GM21367 (cell line): Measurements from ENCODE around the gene UBE2D2.

Source experiments
- ATAC-seq: cut with Tn5 transposase; IDR thresholded peaks from one replicate; pipeline ENCODE4 v1.9.1; 2021; ENCODE audit not compliant: unreplicated experiment

Gene UBE2D2

DNA sequence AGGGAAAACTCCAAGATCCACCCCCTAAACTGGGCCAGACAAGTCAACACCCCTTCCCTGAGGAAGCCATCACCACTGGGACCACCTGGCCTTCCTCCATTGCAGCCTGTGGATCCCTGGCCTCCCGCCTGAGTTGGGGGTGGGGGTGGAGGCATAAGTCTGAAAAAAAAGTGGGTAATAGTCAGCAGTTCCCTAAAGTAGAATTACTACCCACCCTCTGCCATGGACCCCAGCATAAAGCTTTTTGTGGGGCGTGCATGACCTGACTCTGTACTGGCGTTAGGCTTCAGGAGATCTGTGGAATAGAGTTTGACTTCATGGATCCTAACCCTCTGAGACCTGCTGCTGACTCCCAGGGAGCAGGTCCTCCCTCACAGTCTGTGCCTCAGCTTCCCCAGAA is 85.0 kb downstream of the UBE2D2 start:
- no peak for ATAC-seq

DNA sequence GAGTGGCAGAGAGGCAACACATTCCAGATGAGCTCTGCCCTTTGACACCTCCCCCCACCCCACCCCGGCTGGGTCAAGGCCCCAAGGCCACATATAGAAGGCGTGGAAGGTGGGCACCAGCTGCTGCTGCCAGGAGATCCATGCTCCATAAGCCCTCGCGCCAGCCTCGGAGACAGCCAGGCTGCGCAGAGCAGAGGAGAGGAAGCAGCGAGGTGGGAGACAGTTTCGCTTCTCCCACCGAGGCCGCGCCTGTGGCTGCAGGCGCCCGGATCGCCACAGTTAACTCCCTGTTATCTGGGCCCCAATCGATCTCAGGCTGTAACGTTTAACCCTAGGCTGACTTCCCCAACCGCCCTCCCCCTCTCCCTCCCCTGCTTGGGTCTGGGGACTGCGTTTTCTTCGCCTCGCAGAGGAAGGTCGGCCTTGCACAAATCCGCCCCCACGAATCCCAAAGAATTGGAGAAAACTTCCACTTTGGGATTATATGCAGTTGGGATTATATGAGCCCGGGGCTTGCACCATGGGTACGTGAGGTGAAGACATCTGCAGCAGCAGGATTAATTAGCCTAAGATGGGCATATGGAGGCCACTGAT is 85.9 kb downstream of the UBE2D2 start:
- ATAC-seq = no peak

DNA sequence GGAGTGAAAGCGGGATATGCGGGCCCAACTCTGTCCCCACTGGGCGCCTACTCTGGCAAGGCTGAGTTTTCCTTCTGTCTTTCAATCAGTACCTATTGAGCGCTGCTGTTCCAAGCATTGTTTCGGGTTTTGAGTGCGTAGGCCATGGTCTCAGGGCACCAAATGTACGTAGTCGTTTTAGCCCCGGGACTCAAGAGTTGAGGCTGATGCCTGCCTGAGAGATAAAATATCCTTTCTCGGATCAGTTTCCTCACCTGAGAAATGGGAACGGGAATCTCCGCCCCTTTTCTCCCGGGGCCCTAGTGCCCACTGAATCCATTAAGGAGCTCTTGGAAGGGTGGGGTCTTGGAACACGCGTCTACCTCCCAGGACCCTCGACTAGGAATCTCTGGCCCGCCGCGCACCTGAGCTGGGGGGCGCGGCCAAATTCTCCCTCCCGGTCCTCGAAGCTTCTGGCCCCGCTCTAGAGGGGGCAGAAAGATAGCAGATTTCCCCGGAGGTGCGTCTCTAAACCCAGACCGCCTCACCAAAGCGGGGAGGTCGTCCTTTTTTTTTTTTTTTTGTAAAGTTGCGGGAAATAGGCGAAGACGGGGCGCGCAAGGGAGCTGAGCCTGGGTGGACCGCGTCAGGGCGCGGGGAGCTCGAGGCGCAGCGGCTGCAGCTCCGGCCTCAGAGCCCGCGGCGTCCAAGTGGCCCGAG is 86.5 kb downstream of the UBE2D2 start:
- ATAC-seq = no peak

DNA sequence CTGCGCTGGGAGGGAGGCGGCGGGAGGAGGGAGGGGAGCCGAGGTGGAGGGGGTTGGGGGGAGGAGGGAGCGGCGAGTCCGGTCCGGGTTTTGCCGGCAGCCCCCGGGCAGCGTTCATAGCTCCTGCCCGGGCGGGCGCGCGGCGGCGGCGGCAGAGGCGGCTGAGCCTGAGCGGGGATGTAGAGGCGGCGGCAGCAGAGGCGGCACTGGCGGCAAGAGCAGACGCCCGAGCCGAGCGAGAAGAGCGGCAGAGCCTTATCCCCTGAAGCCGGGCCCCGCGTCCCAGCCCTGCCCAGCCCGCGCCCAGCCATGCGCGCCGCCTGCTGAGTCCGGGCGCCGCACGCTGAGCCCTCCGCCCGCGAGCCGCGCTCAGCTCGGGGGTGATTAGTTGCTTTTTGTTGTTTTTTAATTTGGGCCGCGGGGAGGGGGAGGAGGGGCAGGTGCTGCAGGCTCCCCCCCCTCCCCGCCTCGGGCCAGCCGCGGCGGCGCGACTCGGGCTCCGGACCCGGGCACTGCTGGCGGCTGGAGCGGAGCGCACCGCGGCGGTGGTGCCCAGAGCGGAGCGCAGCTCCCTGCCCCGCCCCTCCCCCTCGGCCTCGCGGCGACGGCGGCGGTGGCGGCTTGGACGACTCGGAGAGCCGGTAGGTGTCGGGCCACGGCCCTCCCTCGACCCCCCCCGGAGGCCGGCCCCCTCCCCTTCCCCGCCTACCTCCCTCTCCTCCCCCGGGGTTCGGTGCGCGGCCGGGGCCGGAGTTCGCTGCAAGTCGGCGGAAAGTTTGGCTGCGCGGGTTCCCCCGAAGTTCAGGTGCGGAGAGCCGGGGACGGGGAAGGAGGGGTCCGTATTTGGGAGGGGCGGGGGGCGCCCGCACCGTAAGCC is 87.3 kb downstream of the UBE2D2 start, which contains the start of gene CXXC5:
Gene CXXC5, plus strand, starts transcription at position 145 of the 877 bp plus-strand sequence. CDS start 32,175 bp downstream, outside the sequence.
- no peak for ATAC-seq

DNA sequence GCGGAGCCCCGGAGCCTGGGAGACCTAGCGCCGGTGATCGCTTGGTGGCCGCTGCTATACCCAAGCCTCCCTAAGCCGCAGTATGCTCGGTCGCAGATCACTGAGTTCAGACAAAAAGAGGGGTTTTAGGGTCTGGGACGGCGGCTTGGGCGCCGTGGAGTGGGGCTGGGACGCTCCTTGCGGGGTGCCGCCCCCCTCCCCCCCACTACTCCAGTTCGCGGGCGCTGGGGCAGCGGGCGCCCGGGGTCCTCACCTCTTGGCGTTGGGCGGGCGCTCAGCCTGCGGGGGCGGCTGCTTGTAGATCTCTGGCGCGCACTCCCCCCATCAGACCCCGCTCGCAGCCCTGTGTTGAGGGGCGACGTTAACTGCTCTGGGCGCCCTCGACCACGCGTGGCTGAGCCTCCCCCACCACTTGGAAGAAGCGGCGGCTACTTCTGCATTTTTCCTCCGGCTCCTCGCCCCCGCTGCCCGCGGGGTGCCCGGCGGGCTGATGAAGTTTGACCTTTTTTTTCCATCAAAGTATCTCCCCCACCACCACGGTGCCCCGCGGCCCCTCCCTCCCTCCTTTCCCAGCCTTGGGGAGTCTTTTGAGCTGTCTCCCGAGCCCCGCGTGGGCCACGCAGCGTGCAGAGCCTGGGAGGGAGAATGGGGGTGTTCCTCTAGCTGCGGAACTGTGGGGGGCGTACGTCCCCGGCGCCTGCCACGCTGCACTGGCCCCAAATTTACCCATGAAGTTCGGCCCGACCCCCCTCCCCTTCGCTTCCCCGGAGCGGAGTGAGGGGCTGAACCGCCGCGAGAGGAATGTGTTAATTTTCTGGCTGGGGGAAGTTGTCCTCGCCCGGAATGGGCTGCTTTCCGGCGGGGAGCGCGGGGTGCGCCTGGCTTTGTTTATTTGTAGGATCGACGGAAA is 88.2 kb downstream of the UBE2D2 start:
- no peak for ATAC-seq

DNA sequence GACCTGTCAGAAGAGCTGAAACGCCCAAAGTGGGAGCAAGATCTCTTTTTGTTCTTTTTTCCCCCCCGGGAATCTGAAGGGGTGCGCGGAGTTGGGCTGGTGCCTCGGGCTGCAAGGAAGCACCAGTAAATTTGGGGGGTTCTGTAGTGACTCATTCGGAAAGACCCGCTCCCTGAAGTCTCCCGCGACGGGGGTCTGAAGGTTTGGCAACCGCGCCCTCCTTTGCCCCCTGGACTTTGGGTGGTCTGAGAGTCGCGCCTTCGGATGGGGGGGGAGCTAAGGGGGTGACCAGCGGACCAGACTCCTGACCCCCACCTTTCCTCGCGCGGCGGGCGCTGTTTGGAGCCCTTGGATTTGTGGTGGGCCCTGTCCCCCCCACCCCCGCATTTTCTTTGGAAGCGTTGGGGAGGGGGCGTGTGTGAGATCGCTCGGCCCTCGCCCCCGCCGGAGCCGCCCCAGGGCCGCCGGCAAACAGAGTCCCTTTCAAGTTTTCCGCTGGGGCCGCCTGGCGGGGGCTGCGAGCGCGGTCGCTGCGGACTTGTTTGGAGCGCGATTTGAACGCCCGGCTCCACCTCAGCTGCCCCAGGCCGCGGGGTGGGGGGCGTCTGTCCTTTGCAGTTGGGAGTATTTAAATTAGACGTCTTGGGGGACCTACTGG is 89.0 kb downstream of the UBE2D2 start:
- no peak for ATAC-seq

DNA sequence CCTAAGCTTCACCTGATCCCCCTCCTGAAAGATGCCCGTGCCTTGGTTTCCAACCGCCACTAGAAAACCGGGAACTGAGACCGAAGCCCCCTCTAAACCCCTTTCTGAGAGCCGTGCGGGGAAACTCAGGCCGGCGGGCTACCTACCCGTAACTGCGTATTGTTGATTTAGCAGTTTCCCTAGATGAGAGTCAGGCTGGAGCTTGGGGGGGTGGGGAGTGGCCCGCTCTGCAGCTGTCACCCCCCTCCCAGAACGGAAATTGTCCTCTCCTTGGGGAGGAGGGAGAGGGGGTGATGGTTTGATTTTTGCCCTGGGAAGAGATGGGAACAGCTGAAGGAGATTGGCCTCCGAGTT is 89.5 kb downstream of the UBE2D2 start:
- ATAC-seq = no peak

DNA sequence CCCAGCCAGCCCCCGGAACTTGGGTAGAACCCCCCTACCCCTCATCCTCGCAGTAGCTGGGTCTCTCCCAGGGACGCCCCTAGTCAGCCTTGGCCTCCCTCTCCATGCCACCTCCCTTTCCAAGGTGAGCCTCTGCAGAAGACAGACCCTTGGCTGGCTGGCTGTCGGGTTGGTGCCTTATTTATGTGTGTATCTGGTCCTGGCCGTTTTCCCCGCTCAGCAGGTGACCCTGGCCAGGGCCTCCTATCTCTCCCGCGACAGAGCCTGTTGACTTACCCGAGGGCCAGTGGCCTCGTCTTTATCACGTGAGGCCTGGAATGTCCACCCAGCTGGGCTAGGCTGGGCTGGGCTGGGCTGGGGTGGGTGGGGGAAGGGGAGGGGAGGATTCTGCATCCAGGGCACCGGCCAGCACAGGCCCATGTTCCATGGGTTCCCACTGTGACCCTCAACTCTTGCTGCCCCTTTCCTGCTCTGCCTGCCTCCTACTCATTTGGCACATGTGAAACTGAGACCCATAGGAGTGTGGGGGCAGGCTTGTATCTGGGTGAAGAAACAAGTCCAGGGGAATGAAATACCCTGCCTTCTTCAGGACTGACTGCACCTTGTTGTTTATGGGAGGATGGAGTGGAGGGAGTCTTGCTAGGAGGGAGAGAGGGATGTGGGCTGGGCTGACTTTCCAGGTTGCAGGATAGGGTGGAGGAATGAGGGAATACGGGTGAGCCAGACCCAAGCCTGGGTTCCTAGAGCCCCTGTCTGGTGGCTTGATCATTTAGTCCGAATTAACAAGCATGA is 90.1 kb downstream of the UBE2D2 start:
- no peak for ATAC-seq

DNA sequence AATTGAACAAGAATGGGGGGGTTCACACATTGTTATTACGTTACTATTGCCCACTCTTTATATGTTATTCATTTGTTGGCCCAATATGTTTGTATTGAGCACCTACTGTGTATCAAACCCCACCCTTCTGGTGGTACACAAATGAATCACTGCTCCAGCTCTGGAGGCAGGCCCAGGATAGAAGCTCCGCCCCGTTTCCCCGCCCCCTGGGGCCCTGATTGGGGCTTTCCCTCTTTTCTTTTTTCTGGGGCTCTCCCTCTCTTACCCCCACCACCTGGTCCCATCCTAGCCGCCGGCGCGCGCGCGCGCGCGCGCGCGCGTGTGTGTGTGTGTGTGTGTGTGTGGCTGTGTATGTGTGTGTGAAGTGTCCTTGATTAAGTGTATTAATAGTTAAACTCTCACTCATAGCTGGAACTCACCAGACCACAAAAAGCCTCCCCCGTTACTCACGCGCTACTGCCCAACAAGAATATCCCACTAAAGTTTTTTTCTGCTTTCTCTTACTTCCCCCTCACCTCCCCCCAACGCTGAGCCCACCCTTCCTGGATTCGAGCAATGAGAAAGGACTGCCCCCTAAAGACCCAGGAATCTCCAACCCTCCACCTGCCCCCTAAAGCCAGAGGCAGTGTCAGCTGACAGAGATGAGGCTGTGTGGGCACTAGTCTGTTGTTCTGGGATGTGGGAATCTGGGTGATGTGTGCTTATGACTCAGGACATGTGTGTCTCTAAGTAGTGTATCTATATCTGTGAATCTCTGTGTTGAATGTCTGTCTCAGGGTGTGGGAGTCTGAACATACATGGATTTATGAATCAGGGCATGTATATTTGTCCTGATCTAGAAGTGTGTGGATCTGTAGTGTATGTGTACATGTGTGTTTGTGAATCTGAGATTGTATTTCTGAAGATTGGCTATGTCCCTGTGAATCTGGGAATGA is 91.0 kb downstream of the UBE2D2 start:
- peak; percentile 33 for ATAC-seq

DNA sequence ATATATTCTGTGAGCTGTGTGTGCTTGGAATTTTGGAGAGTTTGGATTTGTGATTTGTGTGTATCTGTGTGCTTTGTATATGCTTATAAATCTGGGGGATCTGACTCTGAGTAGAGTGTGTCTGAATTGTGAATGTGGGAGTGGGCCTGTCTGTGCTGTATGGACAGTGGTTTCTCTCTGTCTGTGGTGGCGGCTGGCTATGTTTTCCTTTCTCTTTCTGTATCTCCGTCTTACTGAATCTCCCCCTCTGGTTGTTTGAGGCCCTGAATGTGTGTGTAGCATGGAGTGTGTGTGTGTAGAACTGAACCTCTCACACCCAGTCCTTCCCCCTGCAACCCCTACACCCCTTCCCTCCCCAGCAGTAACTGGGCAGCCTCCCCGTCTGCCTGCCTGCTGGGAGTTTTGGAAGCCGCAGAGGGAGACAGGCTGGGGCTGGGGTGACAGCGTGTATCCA is 91.7 kb downstream of the UBE2D2 start:
- peak; percentile 28 for ATAC-seq

DNA sequence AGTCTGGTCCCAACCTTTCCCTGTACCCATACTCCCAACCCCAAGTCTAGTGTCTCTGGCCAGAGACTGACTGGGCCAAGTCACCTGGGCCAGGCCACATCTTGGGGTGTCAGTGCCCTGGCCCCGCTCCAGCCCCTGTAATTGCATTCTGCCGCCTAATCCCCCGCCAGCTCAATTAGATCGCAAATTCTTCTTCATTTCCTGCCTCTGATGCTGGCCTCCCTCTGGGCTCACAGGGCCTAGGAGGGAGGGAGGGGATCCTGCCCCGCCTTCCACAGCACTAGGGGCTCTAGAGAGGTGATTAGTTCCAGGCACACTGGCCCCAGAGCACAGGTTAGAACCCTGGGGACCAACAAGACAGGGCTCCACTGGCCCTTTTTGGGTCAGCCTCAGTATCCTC is 92.5 kb downstream of the UBE2D2 start:
- ATAC-seq = no peak

DNA sequence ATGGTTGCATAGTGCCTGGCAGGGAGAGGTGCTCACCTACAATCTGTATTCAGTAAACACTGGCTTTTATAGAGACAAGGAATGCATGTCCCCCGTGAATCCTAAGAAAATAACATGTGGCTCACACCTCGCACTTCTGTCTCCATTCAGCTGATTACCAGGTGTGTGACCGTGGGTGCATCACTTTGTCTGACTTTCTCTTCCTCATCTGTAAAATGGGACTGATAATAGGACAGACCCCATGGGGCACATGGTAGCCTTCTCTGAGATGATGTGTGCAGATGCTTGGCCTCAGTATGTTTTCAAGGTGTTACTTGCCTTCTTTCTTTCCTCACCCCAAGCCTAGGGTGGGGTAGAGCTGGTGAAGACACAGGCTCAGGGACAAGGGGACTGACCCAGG is 93.3 kb downstream of the UBE2D2 start:
- no peak for ATAC-seq

DNA sequence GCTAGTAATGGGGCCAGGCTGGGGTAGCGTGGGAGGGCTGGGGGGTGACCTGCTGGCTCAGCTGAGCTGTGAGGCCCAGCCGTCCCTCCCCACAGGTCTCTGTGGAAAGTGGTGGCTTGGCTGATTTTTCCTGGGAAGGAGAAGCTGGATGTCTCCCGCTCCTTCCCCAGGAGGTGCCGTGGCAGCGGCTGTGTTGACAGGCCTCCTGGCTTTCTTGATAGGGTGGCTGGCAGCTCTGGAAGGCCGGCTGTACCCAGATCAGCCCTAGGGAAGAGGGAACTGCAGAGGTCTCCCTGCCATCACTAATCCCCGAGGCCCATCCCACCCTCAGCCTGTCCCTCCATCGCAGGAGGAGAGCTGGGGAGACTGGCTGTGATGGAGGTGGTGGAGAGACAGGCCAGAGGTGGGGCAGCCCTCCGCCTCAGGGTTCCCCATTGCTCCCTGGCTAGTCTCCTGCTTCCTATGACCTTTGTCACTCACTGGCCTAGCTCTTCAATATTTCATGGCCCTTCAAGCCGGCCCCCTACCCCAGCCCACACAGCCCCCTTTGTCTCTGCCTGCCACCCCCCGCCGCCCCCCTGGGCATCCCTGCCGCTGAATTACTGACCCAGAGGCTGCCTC is 93.8 kb downstream of the UBE2D2 start:
- ATAC-seq = no peak

DNA sequence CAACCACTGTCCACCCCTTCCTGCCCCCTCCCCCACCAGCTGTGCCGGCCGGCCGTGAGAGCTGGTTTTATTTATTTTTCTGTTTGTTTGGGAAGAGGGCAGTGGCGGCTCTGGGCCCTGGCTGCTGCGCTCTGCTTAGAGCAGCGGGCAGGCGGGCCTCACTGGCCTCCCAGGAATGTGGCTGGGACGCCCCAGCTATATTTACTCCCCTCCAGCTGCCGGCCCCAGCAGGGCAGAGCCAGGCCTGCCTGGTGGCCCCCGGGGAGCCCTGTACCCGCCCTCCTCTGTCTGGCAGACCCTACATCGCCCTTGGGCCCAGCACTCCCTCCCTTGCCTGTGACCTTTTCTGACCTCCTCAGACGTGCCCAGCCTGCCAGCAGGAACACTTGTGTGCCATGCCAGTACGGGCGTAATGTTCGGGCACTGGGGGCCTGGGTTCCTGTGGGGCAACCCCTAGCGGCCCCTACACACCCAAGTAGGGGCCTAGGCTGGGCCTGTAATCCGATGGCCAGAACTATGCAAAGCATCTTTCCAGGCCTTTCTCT is 94.7 kb downstream of the UBE2D2 start:
- no peak for ATAC-seq

DNA sequence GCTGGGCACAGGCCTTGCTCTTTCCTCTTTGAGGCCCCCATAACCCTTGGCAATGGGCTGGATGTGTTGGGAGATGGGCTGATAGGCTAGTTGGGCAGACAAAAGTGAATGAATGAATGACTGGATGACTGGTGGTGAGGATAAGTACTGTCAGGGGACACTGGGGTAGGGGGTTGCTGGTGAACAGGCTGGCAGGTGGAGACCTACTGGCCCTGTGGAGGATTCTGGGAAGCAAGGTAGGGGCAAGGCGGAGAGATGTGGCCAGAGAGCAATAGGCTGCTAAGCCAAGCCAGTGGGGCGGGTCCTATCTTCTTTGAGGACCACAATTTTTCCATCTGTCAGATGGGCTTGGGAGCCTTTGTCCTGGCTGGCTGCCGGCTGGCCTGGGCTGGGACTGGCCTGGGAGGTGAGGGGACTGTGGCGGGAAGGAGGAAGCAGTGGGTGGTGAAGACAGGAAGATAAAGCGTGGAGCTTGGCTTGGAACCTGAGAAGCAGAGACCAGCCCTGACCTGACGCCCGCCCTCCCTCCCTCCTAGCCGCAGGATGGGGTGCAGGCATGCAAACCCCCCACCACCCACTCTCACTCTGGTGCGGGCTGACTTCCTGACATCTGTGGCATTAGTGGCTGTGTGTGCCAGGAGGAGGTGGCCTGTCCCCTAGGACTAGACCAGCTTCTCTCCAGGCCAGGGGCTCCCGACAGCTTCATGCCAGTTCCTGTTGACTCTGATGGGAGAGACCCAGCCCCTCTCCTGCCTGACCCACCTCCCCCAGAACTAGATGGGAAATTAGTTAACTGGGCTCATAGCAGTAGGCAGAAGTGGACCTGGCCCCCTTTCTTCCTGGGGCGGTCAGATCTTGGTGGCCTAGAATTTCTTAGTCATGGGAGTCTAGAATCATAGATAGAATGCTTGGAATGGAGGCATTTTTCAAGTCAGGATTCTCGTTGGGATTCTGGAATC is 96.5 kb downstream of the UBE2D2 start:
- ATAC-seq = no peak

DNA sequence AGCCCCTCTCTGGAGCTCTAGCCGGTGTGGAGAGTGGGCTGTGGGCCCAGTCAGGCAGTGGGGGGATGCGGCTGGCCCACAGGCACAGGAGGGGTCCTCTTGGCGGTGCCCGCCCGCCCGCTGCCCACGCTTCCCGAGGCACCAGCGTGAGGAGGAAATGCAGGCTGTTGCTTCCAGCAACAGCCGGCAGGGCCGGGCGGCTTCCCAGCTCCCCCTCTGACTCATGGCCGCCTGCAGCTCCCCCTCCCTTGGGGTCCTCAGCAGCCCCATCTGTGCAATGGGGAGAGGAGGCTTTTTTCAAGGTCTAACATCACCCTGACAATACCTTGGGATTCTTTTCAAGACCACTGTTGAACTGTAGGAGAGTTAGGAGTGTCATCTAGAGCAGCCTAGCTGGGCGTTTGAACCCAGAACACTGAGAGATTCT is 97.4 kb downstream of the UBE2D2 start:
- no peak for ATAC-seq
